ENCODE measurements around the gene MICAL2.

The MICAL2 gene

GRCh38 chr11:12212174-12212820 is 101.9 kb downstream of the MICAL2 start:
- DNase-seq, result no peak

- DNase-seq, result no peak
Observed at GRCh38 chr11:12212821-12213185, 102.4 kb downstream of the MICAL2 start.

GRCh38 chr11:12213883-12214282 is 103.5 kb downstream of the MICAL2 start:
- no peak for DNase-seq

GRCh38 chr11:12214751-12215150 is 104.4 kb downstream of the MICAL2 start:
- no peak for DNase-seq

GRCh38 chr11:12215181-12215593 is 104.8 kb downstream of the MICAL2 start:
- DNase-seq, result no peak

GRCh38 chr11:12216041-12216451 is 105.7 kb downstream of the MICAL2 start:
- no peak for DNase-seq

- no peak for DNase-seq
Observed at GRCh38 chr11:12216671-12217374, 106.4 kb downstream of the MICAL2 start.

GRCh38 chr11:12217879-12218278 is 107.5 kb downstream of the MICAL2 start:
- DNase-seq, result no peak

GRCh38 chr11:12218909-12219308 is 108.5 kb downstream of the MICAL2 start:
- no peak for DNase-seq

GRCh38 chr11:12219757-12220156 is 109.4 kb downstream of the MICAL2 start:
- DNase-seq, result no peak

GRCh38 chr11:12220305-12220704 is 109.9 kb downstream of the MICAL2 start:
- no peak for DNase-seq

GRCh38 chr11:12221051-12221535 is 110.7 kb downstream of the MICAL2 start:
- DNase-seq, result no peak

- no peak for DNase-seq
Observed at GRCh38 chr11:12222055-12222792, 111.8 kb downstream of the MICAL2 start.

GRCh38 chr11:12223771-12224536 is 113.6 kb downstream of the MICAL2 start:
- DNase-seq, result peak in 1 of 5 donors; percentile 72

- DNase-seq, result peak; percentile 69 to 99 (median 79)
Observed at GRCh38 chr11:12224537-12224893, 114.1 kb downstream of the MICAL2 start.

GRCh38 chr11:12225046-12225739 is 114.8 kb downstream of the MICAL2 start:
- no peak for DNase-seq

GRCh38 chr11:12226093-12226492 is 115.7 kb downstream of the MICAL2 start:
- DNase-seq, result no peak

- DNase-seq, result no peak
Observed at GRCh38 chr11:12229450-12230229, 119.2 kb downstream of the MICAL2 start.

GRCh38 chr11:12232160-12232559 is 121.8 kb downstream of the MICAL2 start:
- DNase-seq, result no peak

- no peak for DNase-seq
Observed at GRCh38 chr11:12232817-12233601, 122.6 kb downstream of the MICAL2 start.

GRCh38 chr11:12233602-12233925 is 123.2 kb downstream of the MICAL2 start:
- DNase-seq, result no peak

Measured in T-helper 1 cell (primary cell).